ENCODE results near the gene DPH3. TPM values are rescaled to one million over a fixed set of nuclear protein-coding genes. Genes with fewer than 3 reads are reported as not detected.

Gene DPH3
- total RNA-seq, 1 donor = 21.4 TPM

- no peak overlapping the region for H2AFZ ChIP-seq (ENCODE audit: low read length)
- H3K9me3 ChIP-seq (ENCODE audit: low read depth, low read length) = no peaks in the 10 kb centered on the region
- H3K36me3 ChIP-seq (ENCODE audit: insufficient read depth, low read length) = no peaks in the 10 kb centered on the region
- no peaks in the 10 kb centered on the region for H3K27me3 ChIP-seq (ENCODE audit: insufficient read depth, low read length)
- no peak overlapping the region for H3K27ac ChIP-seq (ENCODE audit: low read depth, low read length)
- DNase-seq (ENCODE audit: insufficient read length, low spot score, missing footprints) = no peak
- peaks cover 14% of the 10 kb centered on the region for H3K4me1 ChIP-seq (ENCODE audit: insufficient read depth, low read length)
- TF ChIP-seq CTCF (IDR thresholded peaks at IDR 0.05; ENCODE audit: extremely low read depth, low read depth, low read length) = no peak
- H3K4me3 ChIP-seq (ENCODE audit: insufficient read depth, low read length) = no peak overlapping the region
- no peaks in the 10 kb centered on the region for H4K20me1 ChIP-seq (ENCODE audit: insufficient read depth, low read length)
- H3K4me2 ChIP-seq (ENCODE audit: insufficient read depth, low read length) = no peak overlapping the region
- no peaks in the 10 kb centered on the region for H3K79me2 ChIP-seq (ENCODE audit: insufficient read depth, low read length)
Observed at GRCh38 chr3:16245609-16246008, 19.1 kb downstream of the DPH3 start.

GRCh38 chr3:16243706-16244490 lies 20.8 kb downstream of the DPH3 start:
- no peak overlapping the region for H3K27ac ChIP-seq (ENCODE audit: low read depth, low read length)
- H3K79me2 ChIP-seq (ENCODE audit: insufficient read depth, low read length) = no peaks in the 10 kb centered on the region
- no peak for DNase-seq (ENCODE audit: insufficient read length, low spot score, missing footprints)
- no peaks in the 10 kb centered on the region for H3K27me3 ChIP-seq (ENCODE audit: insufficient read depth, low read length)
- H2AFZ ChIP-seq (ENCODE audit: low read length) = peak overlapping the region; percentile 2
- no peaks in the 10 kb centered on the region for H4K20me1 ChIP-seq (ENCODE audit: insufficient read depth, low read length)
- TF ChIP-seq CTCF (IDR thresholded peaks at IDR 0.05; ENCODE audit: extremely low read depth, low read depth, low read length) = no peak
- H3K4me1 ChIP-seq (ENCODE audit: insufficient read depth, low read length) = peaks cover 25% of the 10 kb centered on the region
- H3K36me3 ChIP-seq (ENCODE audit: insufficient read depth, low read length) = no peaks in the 10 kb centered on the region
- H3K4me2 ChIP-seq (ENCODE audit: insufficient read depth, low read length) = peak overlapping the region; percentile 53
- no peaks in the 10 kb centered on the region for H3K9me3 ChIP-seq (ENCODE audit: low read depth, low read length)
- H3K4me3 ChIP-seq (ENCODE audit: insufficient read depth, low read length) = no peak overlapping the region

GRCh38 chr3:16242177-16242576 lies 22.6 kb downstream of the DPH3 start:
- no peak overlapping the region for H3K4me2 ChIP-seq (ENCODE audit: insufficient read depth, low read length)
- H3K36me3 ChIP-seq (ENCODE audit: insufficient read depth, low read length) = no peaks in the 10 kb centered on the region
- H3K9me3 ChIP-seq (ENCODE audit: low read depth, low read length) = no peaks in the 10 kb centered on the region
- H3K27ac ChIP-seq (ENCODE audit: low read depth, low read length) = no peak overlapping the region
- no peak overlapping the region for H3K4me3 ChIP-seq (ENCODE audit: insufficient read depth, low read length)
- no peak overlapping the region for H2AFZ ChIP-seq (ENCODE audit: low read length)
- peaks cover 25% of the 10 kb centered on the region for H3K4me1 ChIP-seq (ENCODE audit: insufficient read depth, low read length)
- H3K27me3 ChIP-seq (ENCODE audit: insufficient read depth, low read length) = no peaks in the 10 kb centered on the region
- H3K79me2 ChIP-seq (ENCODE audit: insufficient read depth, low read length) = no peaks in the 10 kb centered on the region
- no peak for TF ChIP-seq CTCF (IDR thresholded peaks at IDR 0.05; ENCODE audit: extremely low read depth, low read depth, low read length)
- H4K20me1 ChIP-seq (ENCODE audit: insufficient read depth, low read length) = no peaks in the 10 kb centered on the region
- DNase-seq (ENCODE audit: insufficient read length, low spot score, missing footprints) = no peak

- H3K27ac ChIP-seq (ENCODE audit: low read depth, low read length) = no peak overlapping the region
- no peak for DNase-seq (ENCODE audit: insufficient read length, low spot score, missing footprints)
- no peak for TF ChIP-seq CTCF (IDR thresholded peaks at IDR 0.05; ENCODE audit: extremely low read depth, low read depth, low read length)
Observed at GRCh38 chr3:16241225-16241624, 23.5 kb downstream of the DPH3 start.

More at GRCh38 chr3:16241225-16241624, 23.5 kb downstream of the DPH3 start:
- no peak overlapping the region for H3K4me3 ChIP-seq (ENCODE audit: insufficient read depth, low read length)
- H3K36me3 ChIP-seq (ENCODE audit: insufficient read depth, low read length) = no peaks in the 10 kb centered on the region
- H2AFZ ChIP-seq (ENCODE audit: low read length) = no peak overlapping the region
- H4K20me1 ChIP-seq (ENCODE audit: insufficient read depth, low read length) = no peaks in the 10 kb centered on the region
- H3K79me2 ChIP-seq (ENCODE audit: insufficient read depth, low read length) = no peaks in the 10 kb centered on the region
- no peak overlapping the region for H3K4me2 ChIP-seq (ENCODE audit: insufficient read depth, low read length)
- no peaks in the 10 kb centered on the region for H3K27me3 ChIP-seq (ENCODE audit: insufficient read depth, low read length)
- no peaks in the 10 kb centered on the region for H3K9me3 ChIP-seq (ENCODE audit: low read depth, low read length)
- peaks cover 25% of the 10 kb centered on the region for H3K4me1 ChIP-seq (ENCODE audit: insufficient read depth, low read length)
